Measurements from ENCODE around the gene TBC1D19.

- no peak for TF ChIP-seq CTCF (IDR thresholded peaks at IDR 0.05; ENCODE audit: poor library complexity)
- TF ChIP-seq EZH2phosphoT487 (IDR thresholded peaks at IDR 0.05; ENCODE audit: low read depth, severe bottlenecking, unreplicated experiment) = no peak
- no peak for TF ChIP-seq EZH2 (IDR thresholded peaks at IDR 0.05; ENCODE audit: borderline replicate concordance)
Measured at GRCh38 chr4:26611885-26612284, 28.0 kb downstream of the TBC1D19 start.

Data from hepatocyte (in vitro differentiated cells).